Measurements from ENCODE around the gene GH2. TPM values are rescaled to one million over a fixed set of nuclear protein-coding genes. Genes with fewer than 3 reads are reported as not detected.

Gene GH2
- total RNA-seq, 1 donor from 2014 or later = not detected

DNA sequence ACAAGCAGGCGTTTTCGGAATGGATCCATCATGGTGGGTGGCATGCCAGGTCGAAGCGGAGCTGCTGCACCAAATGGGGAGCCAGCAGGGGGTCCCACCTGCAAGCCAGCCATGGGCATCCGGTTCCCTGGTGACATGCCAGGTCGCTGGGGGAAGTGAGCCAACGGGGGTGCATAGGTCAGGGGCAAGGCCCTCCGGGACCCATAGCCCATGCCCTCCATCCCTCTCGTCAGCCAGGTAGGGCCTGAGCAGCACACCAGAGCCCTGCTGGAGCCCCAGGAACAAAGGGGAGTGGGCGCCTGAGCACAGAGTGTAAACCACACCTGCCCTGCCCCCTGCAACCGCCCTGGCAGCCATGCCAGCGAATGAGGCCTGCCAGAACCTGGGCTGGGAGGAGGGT is 44.3 kb downstream of the GH2 start:
- Histone ChIP-seq H3K4me1 (peaks cover 21% of the 10 kb centered on the region), H3K4me2 (no peak overlapping the region), H3K36me3 (no peaks in the 10 kb centered on the region), H3K4me3 (no peak overlapping the region), H3K27me3 (no peaks in the 10 kb centered on the region), H3K79me2 (ENCODE audit: low read depth) (peaks cover 46% of the 10 kb centered on the region), H2AFZ (replicated peaks) (no peak overlapping the region), H3K9me3 (ENCODE audit: low read depth) (no peaks in the 10 kb centered on the region), H3F3A (ENCODE audit: low read depth) (peaks cover 34% of the 10 kb centered on the region), H4K20me1 (ENCODE audit: low read depth) (peaks cover 29% of the 10 kb centered on the region), H3K9ac (no peak overlapping the region), H3K27ac (no peak overlapping the region)
- Mint-ChIP-seq H3K36me3 (peaks cover 12% of the 10 kb centered on the region), H3K9me3 (no peaks in the 10 kb centered on the region), H3K4me3 (no peak overlapping the region), H3K27me3 (ENCODE audit: insufficient read depth, low read depth) (peaks cover under 1% of the 10 kb centered on the region), H3K4me1 (peaks cover 25% of the 10 kb centered on the region), H3K27ac (no peak overlapping the region)
- TF ChIP-seq EZH2phosphoT487 (IDR thresholded peaks at IDR 0.05) (no peak), EZH2 (IDR thresholded peaks at IDR 0.05) (no peak)
- TF ChIP-seq, protein P1, sequence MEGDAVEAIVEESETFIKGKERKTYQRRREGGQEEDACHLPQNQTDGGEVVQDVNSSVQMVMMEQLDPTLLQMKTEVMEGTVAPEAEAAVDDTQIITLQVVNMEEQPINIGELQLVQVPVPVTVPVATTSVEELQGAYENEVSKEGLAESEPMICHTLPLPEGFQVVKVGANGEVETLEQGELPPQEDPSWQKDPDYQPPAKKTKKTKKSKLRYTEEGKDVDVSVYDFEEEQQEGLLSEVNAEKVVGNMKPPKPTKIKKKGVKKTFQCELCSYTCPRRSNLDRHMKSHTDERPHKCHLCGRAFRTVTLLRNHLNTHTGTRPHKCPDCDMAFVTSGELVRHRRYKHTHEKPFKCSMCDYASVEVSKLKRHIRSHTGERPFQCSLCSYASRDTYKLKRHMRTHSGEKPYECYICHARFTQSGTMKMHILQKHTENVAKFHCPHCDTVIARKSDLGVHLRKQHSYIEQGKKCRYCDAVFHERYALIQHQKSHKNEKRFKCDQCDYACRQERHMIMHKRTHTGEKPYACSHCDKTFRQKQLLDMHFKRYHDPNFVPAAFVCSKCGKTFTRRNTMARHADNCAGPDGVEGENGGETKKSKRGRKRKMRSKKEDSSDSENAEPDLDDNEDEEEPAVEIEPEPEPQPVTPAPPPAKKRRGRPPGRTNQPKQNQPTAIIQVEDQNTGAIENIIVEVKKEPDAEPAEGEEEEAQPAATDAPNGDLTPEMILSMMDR (IDR thresholded peaks at IDR 0.05) = no peak
- DNase-seq (ENCODE audit: low spot score) = no peak

DNA sequence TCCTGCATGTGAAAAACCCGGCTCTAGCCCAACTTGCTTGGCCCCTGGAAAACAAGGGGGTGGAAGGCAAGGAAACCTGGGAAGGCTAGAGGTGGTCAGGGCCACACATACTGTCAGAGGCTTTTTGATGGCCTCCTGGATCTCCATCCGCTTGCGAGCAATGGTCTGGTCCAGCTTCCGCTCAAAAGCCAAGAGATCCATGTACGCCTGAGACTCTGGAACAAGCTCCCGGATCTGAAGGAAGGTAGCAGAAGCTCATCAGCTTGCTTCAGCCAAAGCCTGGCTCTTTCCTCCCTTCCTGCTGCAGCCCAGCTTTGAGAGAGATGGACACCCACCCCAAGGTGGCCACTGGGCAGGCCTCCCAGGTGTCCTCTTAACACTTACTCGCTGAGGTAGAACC is 44.9 kb downstream of the GH2 start:
- Histone ChIP-seq H3K4me1 (peaks cover 21% of the 10 kb centered on the region), H3K9me3 (ENCODE audit: low read depth) (no peaks in the 10 kb centered on the region), H4K20me1 (ENCODE audit: low read depth) (peaks cover 29% of the 10 kb centered on the region), H3K4me3 (no peak overlapping the region), H3K36me3 (no peaks in the 10 kb centered on the region), H3K27ac (no peak overlapping the region), H3K4me2 (no peak overlapping the region), H3K9ac (no peak overlapping the region), H3F3A (ENCODE audit: low read depth) (peaks cover 34% of the 10 kb centered on the region), H2AFZ (replicated peaks) (no peak overlapping the region), H3K27me3 (no peaks in the 10 kb centered on the region), H3K79me2 (ENCODE audit: low read depth) (peaks cover 45% of the 10 kb centered on the region)
- no peak for DNase-seq (ENCODE audit: low spot score)
- H3K4me3 Mint-ChIP-seq = no peak overlapping the region
- peaks cover 25% of the 10 kb centered on the region for H3K4me1 Mint-ChIP-seq
- peaks cover 3% of the 10 kb centered on the region for H3K27me3 Mint-ChIP-seq (ENCODE audit: insufficient read depth, low read depth)
- H3K36me3 Mint-ChIP-seq = peaks cover 18% of the 10 kb centered on the region
- H3K27ac Mint-ChIP-seq = no peak overlapping the region
- TF ChIP-seq EZH2 (IDR thresholded peaks at IDR 0.05) = no peak
- TF ChIP-seq EZH2phosphoT487 (IDR thresholded peaks at IDR 0.05) = no peak
- TF ChIP-seq, protein P1 (IDR thresholded peaks at IDR 0.05) = no peak
- no peaks in the 10 kb centered on the region for H3K9me3 Mint-ChIP-seq

DNA sequence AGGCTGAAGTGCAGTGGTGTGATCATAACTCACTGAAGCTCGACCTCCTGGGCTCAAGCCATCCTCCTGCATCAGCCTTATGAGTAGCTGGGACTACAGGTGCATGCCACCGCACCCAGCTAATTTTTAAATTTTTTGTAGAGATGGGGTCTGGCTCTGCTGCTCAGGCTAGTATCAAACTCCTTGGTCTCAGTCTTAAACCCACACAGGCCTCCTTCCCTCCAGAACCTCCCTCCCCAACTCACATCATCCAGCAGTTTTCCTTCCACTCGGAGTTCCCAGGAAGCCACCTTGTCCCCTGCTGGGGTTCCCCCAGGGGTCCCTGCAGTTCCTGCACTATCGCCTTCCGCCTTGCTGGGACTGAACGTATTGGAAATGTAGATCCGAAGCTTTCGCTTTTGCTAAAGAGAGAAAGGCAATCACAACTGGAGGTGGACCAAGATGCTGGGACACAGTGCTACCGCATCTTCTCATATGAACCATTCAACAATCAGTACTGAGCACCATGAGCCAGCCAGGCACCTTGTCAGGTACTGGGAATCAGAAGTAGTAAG is 46.5 kb downstream of the GH2 start:
- Histone ChIP-seq H2AFZ (replicated peaks) (no peak overlapping the region), H3K27ac (no peak overlapping the region), H3K4me3 (no peak overlapping the region), H3F3A (ENCODE audit: low read depth) (peaks cover 34% of the 10 kb centered on the region), H3K9me3 (ENCODE audit: low read depth) (no peaks in the 10 kb centered on the region), H3K9ac (no peak overlapping the region), H3K36me3 (no peaks in the 10 kb centered on the region), H4K20me1 (ENCODE audit: low read depth) (peaks cover 13% of the 10 kb centered on the region), H3K4me2 (no peak overlapping the region), H3K27me3 (no peaks in the 10 kb centered on the region), H3K79me2 (ENCODE audit: low read depth) (peaks cover 30% of the 10 kb centered on the region), H3K4me1 (peaks cover 14% of the 10 kb centered on the region)
- Mint-ChIP-seq H3K4me1 (peaks cover 12% of the 10 kb centered on the region), H3K27ac (no peak overlapping the region), H3K9me3 (no peaks in the 10 kb centered on the region), H3K4me3 (no peak overlapping the region), H3K27me3 (ENCODE audit: insufficient read depth, low read depth) (peaks cover 5% of the 10 kb centered on the region), H3K36me3 (peaks cover 26% of the 10 kb centered on the region)
- no peak for DNase-seq (ENCODE audit: low spot score)
- TF ChIP-seq EZH2phosphoT487 (IDR thresholded peaks at IDR 0.05) (no peak), EZH2 (IDR thresholded peaks at IDR 0.05) (no peak)
- TF ChIP-seq, protein P1 (IDR thresholded peaks at IDR 0.05) = no peak
